HepG2 (cell line): ENCODE measurements around the gene VPS54. TPM values are rescaled to one million over a fixed set of nuclear protein-coding genes. Genes with fewer than 3 reads are reported as not detected.

Experiments used
- BCLAF1 ChIP-seq: fragments of 450-650 bp; IDR thresholded peaks from 2 replicates; pipeline ENCODE4 v1.6.1; 2017; ENCODE audit warnings: mild to moderate bottlenecking
- FOXA1 ChIP-seq, 2 experiments: fragments of 450-650 bp in 1 of 2; sonication (generic) in 1 of 2; formaldehyde crosslinking in 1 of 2; IDR thresholded peaks; 2 replicates each; pipeline versions ENCODE4 v1.4.0 to v1.6.1; 2016 to 2020; ENCODE audit warnings: missing genetic modification reagents in 1 of 2
- GPN1 ChIP-seq: sonication (generic); formaldehyde crosslinking; IDR thresholded peaks from 2 replicates; pipeline ENCODE4 v1.5.1; 2020; ENCODE audit warnings: missing genetic modification reagents, borderline replicate concordance
- HDAC2 ChIP-seq: sonication (generic); formaldehyde crosslinking; IDR thresholded peaks from 2 replicates; pipeline ENCODE4 v1.4.0; 2020; ENCODE audit warnings: missing genetic modification reagents
- HHEX ChIP-seq: IDR thresholded peaks from 2 replicates; pipeline ENCODE4 v1.6.1; 2016; ENCODE audit warnings: control low read depth
- ISX ChIP-seq: sonication (generic); formaldehyde crosslinking; conservative IDR thresholded peaks from 2 replicates; pipeline ENCODE4 v1.5.0; 2020; ENCODE audit warnings: missing genetic modification reagents
- MAFF ChIP-seq: IDR thresholded peaks from 2 replicates; pipeline ENCODE4 v1.6.1; 2011; ENCODE audit warnings: low read depth, low read length, improper control_type of control experiment
- MLLT10 ChIP-seq: sonication (generic); formaldehyde crosslinking; IDR thresholded peaks from 2 replicates; pipeline ENCODE4 v1.4.0; 2020; ENCODE audit warnings: missing genetic modification reagents
- PHF20 ChIP-seq: sonication (generic); formaldehyde crosslinking; IDR thresholded peaks from 2 replicates; pipeline ENCODE4 v1.5.0; 2020; ENCODE audit warnings: mild to moderate bottlenecking, missing genetic modification reagents
- PITX1 ChIP-seq: sonication (generic); formaldehyde crosslinking; IDR thresholded peaks from 2 replicates; pipeline ENCODE4 v1.5.1; 2020; ENCODE audit warnings: mild to moderate bottlenecking, missing genetic modification reagents
- SALL2 ChIP-seq: sonication (generic); formaldehyde crosslinking; IDR thresholded peaks from 2 replicates; pipeline ENCODE4 v1.8.1; 2023; ENCODE audit warnings: mild to moderate bottlenecking, missing genetic modification reagents, inconsistent platforms
- SP4 ChIP-seq: sonication (generic); formaldehyde crosslinking; IDR thresholded peaks from 2 replicates; pipeline ENCODE4 v1.8.1; 2023; ENCODE audit warnings: mild to moderate bottlenecking, missing genetic modification reagents
- TBX3 ChIP-seq: fragments of 450-650 bp; IDR thresholded peaks from 2 replicates; pipeline ENCODE4 v1.6.1; 2017; ENCODE audit warnings: antibody characterized with exemption, mild to moderate bottlenecking, inconsistent platforms, borderline replicate concordance
- ZBED4 ChIP-seq: sonication (generic); formaldehyde crosslinking; IDR thresholded peaks from 2 replicates; pipeline ENCODE4 v1.4.0; 2020; ENCODE audit warnings: missing genetic modification reagents, borderline replicate concordance
- ZNF160 ChIP-seq: sonication (generic); formaldehyde crosslinking; IDR thresholded peaks from 2 replicates; pipeline ENCODE4 v1.8.0; 2022; ENCODE audit warnings: mild to moderate bottlenecking, inconsistent platforms, missing genetic modification reagents
- ZNF292 ChIP-seq: sonication (generic); formaldehyde crosslinking; IDR thresholded peaks from 2 replicates; pipeline ENCODE4 v1.8.1; 2022; ENCODE audit warnings: mild to moderate bottlenecking, low read depth, missing genetic modification reagents, borderline replicate concordance
- ZNF484 ChIP-seq: sonication (generic); formaldehyde crosslinking; IDR thresholded peaks from 2 replicates; pipeline ENCODE4 v1.5.1; 2020; ENCODE audit warnings: mild to moderate bottlenecking, low read depth, missing genetic modification reagents, borderline replicate concordance
- ZNF530 ChIP-seq: sonication (generic); formaldehyde crosslinking; IDR thresholded peaks from 2 replicates; pipeline ENCODE4 v1.5.0; 2020; ENCODE audit warnings: low read depth, mild to moderate bottlenecking, missing genetic modification reagents
- ZNF577 ChIP-seq: sonication (generic); formaldehyde crosslinking; IDR thresholded peaks from 2 replicates; pipeline ENCODE4 v1.4.0; 2020; ENCODE audit warnings: mild to moderate bottlenecking, low read depth, missing genetic modification reagents, borderline replicate concordance
- ZNF619 ChIP-seq: sonication (generic); formaldehyde crosslinking; IDR thresholded peaks from 2 replicates; pipeline ENCODE4 v1.4.0; 2020; ENCODE audit warnings: mild to moderate bottlenecking, missing genetic modification reagents
- ZNF800 ChIP-seq: sonication (generic); formaldehyde crosslinking; IDR thresholded peaks from 2 replicates; pipeline ENCODE4 v1.4.0; 2020; ENCODE audit warnings: missing genetic modification reagents
- ZSCAN25 ChIP-seq: sonication (generic); formaldehyde crosslinking; IDR thresholded peaks from 2 replicates; pipeline ENCODE4 v1.8.0; 2022; ENCODE audit warnings: mild to moderate bottlenecking, missing genetic modification reagents
- ZZZ3 ChIP-seq: sonication (generic); formaldehyde crosslinking; IDR thresholded peaks from 2 replicates; pipeline ENCODE4 v1.4.0; 2020; ENCODE audit warnings: missing genetic modification reagents, mild to moderate bottlenecking, borderline replicate concordance
- polyA plus RNA-seq, 8 experiments: library from polyadenylated mRNA; depleted of rRNA in 3 of 8; stranded (reverse) in 7 of 8; unstranded in 1 of 8; fragments of >200 nt; fragmentation: Illumina TruSeq in 4 of 8; extraction: Trizol in 4 of 8; gene quantifications; 2 replicates each; pipeline versions ENCODE4 v1.2.1 to v1.2.3, GENCODE V29; 2011 to 2016; ENCODE audit warnings: low read depth in 4 of 8, missing spikeins in 1 of 8, mixed read lengths in 1 of 8; ENCODE audit not compliant: insufficient read depth in 1 of 8
- total RNA-seq, 5 experiments: library from RNA; depleted of rRNA; stranded (reverse); fragments of >200 nt; fragmentation: Illumina TruSeq; extraction: Trizol; gene quantifications; 2 replicates each; pipeline ENCODE4 v1.2.3, GENCODE V29; 2016; ENCODE audit warnings: low read depth in 1 of 5

VPS54 gene
- total and polyA plus RNA-seq, 2 of the 13 experiments (the other 11 are each of a cell fraction or from before 2014, with no cell fraction given): 64.7 to 77.5 TPM

GRCh38 chr2:64000630-64001381 lies 18.4 kb downstream of the VPS54 start (continued):
- TF ChIP-seq BCLAF1 (no peak), ZNF160 (no peak), PITX1 (no peak), ZSCAN25 (no peak), MLLT10 (CRISPR knock-in tag) (no peak), ZNF484 (CRISPR knock-in tag) (no peak), TBX3 (no peak), FOXA1 (IDR thresholded peaks at IDR 0.05) (no peak), FOXA1 (CRISPR knock-in tag; IDR thresholded peaks at IDR 0.05) (0 out of 2 replicates have a peak, but pooled peaks have one; percentile 34), ZNF530 (CRISPR knock-in tag) (no peak), ISX (CRISPR knock-in tag) (no peak), GPN1 (no peak), HHEX (CRISPR knock-in tag) (no peak), ZNF577 (no peak), SP4 (CRISPR knock-in tag) (no peak), HDAC2 (no peak), ZBED4 (CRISPR knock-in tag) (no peak), ZNF800 (CRISPR knock-in tag) (no peak), ZNF619 (no peak), ZZZ3 (no peak), SALL2 (no peak), MAFF (no peak), ZNF292 (CRISPR knock-in tag) (peak; percentile 49; the same call in 1 of the 2 replicates), PHF20 (CRISPR knock-in tag) (no peak)
